HG03045 (cell line): ENCODE measurements around the gene S100A3.

Experiments used
- ATAC-seq: cut with Tn5 transposase; IDR thresholded peaks from one replicate; pipeline ENCODE4 v1.9.1; 2021; ENCODE audit warnings: mild to moderate bottlenecking, moderate library complexity; ENCODE audit not compliant: unreplicated experiment

S100A3 gene

DNA sequence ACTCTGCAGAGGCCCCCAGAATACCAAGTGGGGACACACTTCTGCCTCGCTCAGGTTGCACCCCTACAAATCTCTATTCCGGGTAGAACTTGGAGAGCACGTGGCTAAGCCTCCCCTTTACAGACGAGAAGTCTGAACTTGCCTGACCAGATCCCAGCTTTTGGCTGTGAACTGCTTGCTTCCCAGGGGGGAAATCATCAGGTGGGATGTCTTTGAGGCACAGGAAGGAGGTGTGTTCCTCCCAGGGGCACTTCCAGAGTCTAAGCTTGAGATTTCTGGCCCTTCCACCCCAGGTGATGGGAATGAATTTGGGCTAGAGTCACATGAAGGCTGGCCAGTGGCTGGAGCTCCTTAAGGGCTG is 1.3 kb upstream of the S100A3 start:
- ATAC-seq, result no peak

GRCh38 chr1:153549741-153550397 is 811 bp upstream of the S100A3 start:
- no peak for ATAC-seq

- no peak for ATAC-seq
Observed at GRCh38 chr1:153547560-153548551, 1.2 kb downstream of the S100A3 start.

DNA sequence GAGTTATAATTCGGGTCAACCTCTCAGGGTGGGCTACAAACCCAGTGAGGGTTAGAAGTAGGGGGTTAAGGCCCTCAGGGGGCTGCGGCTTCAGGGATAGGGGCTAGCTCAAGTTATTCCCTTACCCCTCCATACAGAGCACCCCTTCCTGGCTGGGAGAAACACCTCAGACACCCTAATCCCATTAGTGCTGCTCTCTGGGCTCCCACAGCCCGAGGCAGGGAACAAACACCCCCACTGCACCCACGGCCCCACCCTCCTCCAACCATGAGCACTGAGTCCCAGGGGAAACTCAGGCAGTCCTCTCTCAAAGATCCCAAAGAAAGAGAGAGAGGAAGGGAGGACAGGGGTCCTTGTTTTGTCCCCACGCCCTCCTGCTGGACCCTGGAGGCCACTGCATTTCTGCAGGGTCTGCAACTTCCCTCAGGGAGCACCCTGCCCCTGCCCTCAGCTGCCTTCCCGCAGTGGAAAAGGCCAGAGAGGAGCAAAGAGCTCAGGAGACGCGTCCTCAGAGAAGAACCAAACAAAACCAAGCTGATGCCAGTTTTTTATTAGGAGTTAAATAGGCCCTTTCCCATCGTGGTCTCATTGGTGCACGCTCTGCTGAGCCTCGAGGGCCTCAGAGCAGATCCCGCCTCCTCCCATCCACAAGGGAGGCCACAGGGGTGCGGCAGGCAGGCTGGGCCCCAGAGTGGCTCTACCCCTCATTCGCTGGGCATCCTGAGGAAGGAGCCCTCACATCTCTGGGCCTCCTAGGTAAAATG is 2.1 kb downstream of the S100A3 start:
- no peak for ATAC-seq

GRCh38 chr1:153546371-153546770 is 2.7 kb downstream of the S100A3 start:
- ATAC-seq, result no peak

GRCh38 chr1:153545067-153546055 is 3.7 kb downstream of the S100A3 start, which contains the start of gene S100A4:
Gene S100A4, minus strand, starts transcription at chr1:153545806. Its CDS starts 1,012 bp downstream, at chr1:153544794.
- ATAC-seq, result peak; percentile 69

DNA sequence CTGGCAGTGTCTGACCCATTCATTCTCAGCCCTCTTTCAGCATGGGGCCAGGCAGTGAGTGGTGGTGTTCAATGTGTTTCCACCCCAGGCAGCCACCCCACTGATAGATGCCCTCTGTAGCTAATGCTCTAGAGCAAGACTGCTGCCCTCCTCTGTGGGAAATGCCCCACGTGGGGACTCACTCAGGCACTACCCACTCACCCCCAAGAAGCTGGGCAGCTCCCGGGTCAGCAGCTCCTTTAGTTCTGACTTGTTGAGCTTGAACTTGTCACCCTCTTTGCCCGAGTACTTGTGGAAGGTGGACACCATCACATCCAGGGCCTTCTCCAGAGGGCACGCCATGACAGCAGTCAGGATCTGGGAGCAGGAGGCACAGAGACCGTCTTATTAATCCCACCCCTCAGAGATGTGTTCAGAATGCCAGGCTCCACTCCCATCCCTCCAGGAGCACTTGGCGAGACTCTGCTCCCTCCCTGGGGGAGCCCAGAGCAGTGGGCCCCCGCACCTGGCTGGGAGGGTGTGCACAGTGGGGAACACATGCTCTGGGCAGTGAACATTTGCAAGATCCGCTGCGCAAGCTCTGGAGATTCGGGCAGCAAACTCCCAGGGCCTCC is 4.5 kb downstream of the S100A3 start:
- ATAC-seq, result no peak

DNA sequence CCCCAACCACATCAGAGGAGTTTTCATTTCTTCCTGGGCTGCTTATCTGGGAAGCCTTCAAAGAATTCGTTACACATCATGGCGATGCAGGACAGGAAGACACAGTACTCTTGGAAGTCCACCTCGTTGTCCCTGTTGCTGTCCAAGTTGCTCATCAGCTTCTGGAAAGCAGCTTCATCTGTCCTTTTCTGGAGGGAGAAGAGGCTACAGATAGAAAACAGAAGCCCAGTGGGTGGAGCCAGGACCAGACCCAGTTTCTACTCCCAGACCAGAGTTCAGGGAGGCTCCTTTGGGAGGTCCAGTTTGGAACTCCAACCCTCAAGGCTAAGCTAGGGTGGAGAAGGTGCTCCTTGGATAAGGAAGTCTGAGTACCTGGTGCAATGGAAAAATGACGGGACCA is 5.3 kb downstream of the S100A3 start:
- ATAC-seq, result no peak

DNA sequence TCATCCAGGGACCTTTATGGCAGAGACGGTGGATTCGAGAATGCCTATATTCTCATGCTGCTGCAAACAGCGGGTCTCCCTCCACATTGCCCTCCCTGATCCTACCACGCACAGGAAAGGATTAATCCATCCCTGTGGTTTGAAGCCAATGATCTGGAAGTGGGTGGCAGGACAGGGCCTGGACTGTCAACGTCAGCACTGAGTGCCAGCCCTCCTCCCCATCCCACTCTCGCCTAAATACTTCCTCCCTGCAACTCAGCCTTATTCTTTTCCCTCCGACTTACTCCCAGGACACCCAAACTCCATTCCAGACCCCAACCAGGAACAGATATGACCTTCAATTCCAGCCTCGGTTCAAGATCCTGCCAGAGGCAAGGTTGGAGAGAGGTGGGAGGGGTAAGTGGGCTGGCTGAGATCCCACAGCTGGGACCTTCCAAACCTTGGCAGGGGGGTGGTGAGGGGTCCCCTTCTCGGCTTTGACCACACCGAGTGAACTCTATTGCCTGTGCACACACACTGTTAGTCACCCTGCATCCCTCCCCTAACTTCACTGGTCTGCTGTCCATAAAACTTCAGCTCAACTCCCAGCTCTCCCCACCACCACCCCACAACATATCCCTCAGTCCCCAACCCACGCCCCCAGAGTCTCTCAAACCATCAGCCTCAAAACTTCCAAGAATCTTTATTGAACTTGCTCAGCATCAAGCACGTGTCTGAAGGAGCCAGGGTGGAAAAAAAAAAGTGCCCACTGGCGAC is 5.9 kb downstream of the S100A3 start:
- ATAC-seq, result no peak

GRCh38 chr1:153541641-153542590 is 7.1 kb downstream of the S100A3 start:
- no peak for ATAC-seq

- no peak for ATAC-seq
Observed at GRCh38 chr1:153540394-153541361, 8.4 kb downstream of the S100A3 start, which contains the start of gene S100A5. Gene S100A5, minus strand, starts transcription at chr1:153540934. Its CDS starts 743 bp downstream, at chr1:153540191.

- no peak for ATAC-seq
Observed at GRCh38 chr1:153539395-153540093, 9.5 kb downstream of the S100A3 start.

- no peak for ATAC-seq
Observed at GRCh38 chr1:153538315-153538821, 10.7 kb downstream of the S100A3 start.

DNA sequence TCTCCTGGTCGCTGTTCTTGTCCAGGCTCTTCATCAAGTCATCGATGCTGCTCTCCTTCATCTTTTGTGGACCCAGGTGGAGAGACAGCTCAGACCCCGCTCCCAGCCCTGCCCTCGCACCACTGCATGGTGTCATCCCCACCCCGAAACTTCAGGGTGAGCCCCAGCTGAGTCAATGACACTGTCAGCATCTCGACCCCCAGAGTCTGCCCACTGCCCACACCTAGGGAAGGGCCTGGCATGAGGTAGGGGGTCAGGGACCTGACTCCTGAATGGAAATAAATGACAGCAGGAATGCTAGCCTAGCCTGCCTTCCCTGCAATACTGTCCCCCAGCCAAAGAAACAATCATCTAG is 11.7 kb downstream of the S100A3 start:
- no peak for ATAC-seq

GRCh38 chr1:153536671-153537375 is 12.2 kb downstream of the S100A3 start:
- ATAC-seq, result no peak
